Measurements from ENCODE around the gene DERL3.

The DERL3 gene

GRCh38 chr22:23789638-23790037, 49.2 kb downstream of the DERL3 start:
- POLR2A ChIA-PET: interaction anchor here (1.0 to 2.0 kb wide), 4 partner anchors 8 to 105 kb away, joined by 3 to 7 read pairs (median 6); partner anchors contain the start of genes CHCHD10, MIF and ZNF70
- CTCF ChIA-PET: interaction anchor here (0.7 to 1.6 kb wide), 2 partner anchors 9 to 58 kb away, joined by 3 to 4 read pairs; no protein-coding TSS in a partner anchor
- Histone ChIP-seq H3K9me3 (ENCODE audit: control insufficient read depth, insufficient read depth, low read depth, low read length) (no peaks in the 10 kb centered on the region), H3K4me1 (ENCODE audit: control insufficient read depth, insufficient read depth, low read length) (peaks cover 9% of the 10 kb centered on the region), H3K36me3 (ENCODE audit: control insufficient read depth in 2 of 2, insufficient read depth in 1 of 2, low read length in 2 of 2) (peaks cover 24 to 42% of the 10 kb centered on the region in 2 experiments), H3K27ac (ENCODE audit: extremely low read depth, low read depth, low read length) (no peak overlapping the region), H3K4me3 (ENCODE audit: low read depth, low read length) (no peak overlapping the region)
- TF ChIP-seq ZNF394 (tag by site-specific recombination; IDR thresholded peaks at IDR 0.05; ENCODE audit: borderline replicate concordance) (no peak), ZNF366 (tag by site-specific recombination; conservative IDR thresholded peaks at IDR 0.05) (no peak), ZFP3 (tag by site-specific recombination; IDR thresholded peaks at IDR 0.05; ENCODE audit: low read depth) (no peak), ZNF362 (tag by site-specific recombination; IDR thresholded peaks at IDR 0.05) (no peak), ZNF223 (tag by site-specific recombination; IDR thresholded peaks at IDR 0.05) (no peak), ZNF449 (tag by site-specific recombination; IDR thresholded peaks at IDR 0.05) (no peak), ZNF341 (tag by site-specific recombination; IDR thresholded peaks at IDR 0.05; ENCODE audit: low read depth) (no peak), ZFP37 (tag by site-specific recombination; IDR thresholded peaks at IDR 0.05) (no peak), ZBTB20 (tag by site-specific recombination; IDR thresholded peaks at IDR 0.05) (no peak), TRIM28 (IDR thresholded peaks at IDR 0.05; ENCODE audit: borderline replicate concordance, low read length) (no peak), ZNF792 (tag by site-specific recombination; IDR thresholded peaks at IDR 0.05) (no peak), FEZF1 (tag by site-specific recombination; IDR thresholded peaks at IDR 0.05) (no peak), ZNF214 (tag by site-specific recombination; IDR thresholded peaks at IDR 0.05; ENCODE audit: borderline replicate concordance) (no peak), INSM2 (tag by site-specific recombination; IDR thresholded peaks at IDR 0.05) (no peak), KLF7 (tag by site-specific recombination; IDR thresholded peaks at IDR 0.05; ENCODE audit: borderline replicate concordance) (no peak), RBAK (tag by site-specific recombination; IDR thresholded peaks at IDR 0.05) (no peak), HOXA7 (CRISPR knock-in tag; IDR thresholded peaks at IDR 0.05; ENCODE audit: borderline replicate concordance) (no peak)

- H3K9me3 ChIP-seq (ENCODE audit: control insufficient read depth, insufficient read depth, low read depth, low read length): no peaks in the 10 kb centered on the region
- CTCF ChIA-PET: interaction anchor here (0.7 to 1.6 kb wide), 2 partner anchors 8 to 59 kb away, joined by 3 to 4 read pairs; no protein-coding TSS in a partner anchor
- H3K36me3 ChIP-seq (ENCODE audit: control insufficient read depth in 2 of 2, insufficient read depth in 1 of 2, low read length in 2 of 2): peaks cover 19 to 37% of the 10 kb centered on the region in 2 experiments
- peaks cover 9% of the 10 kb centered on the region for H3K4me1 ChIP-seq (ENCODE audit: control insufficient read depth, insufficient read depth, low read length)
- no peak overlapping the region for H3K4me3 ChIP-seq (ENCODE audit: low read depth, low read length)
- H3K27ac ChIP-seq (ENCODE audit: extremely low read depth, low read depth, low read length): no peak overlapping the region
- POLR2A ChIA-PET: interaction anchor here (1.0 to 2.0 kb wide), 5 partner anchors 9 to 105 kb away, joined by 3 to 7 read pairs (median 5); partner anchors contain the start of genes CHCHD10, DERL3, MIF and ZNF70
- TF ChIP-seq GLI4 (tag by site-specific recombination; IDR thresholded peaks at IDR 0.05) (no peak), OSR2 (tag by site-specific recombination; IDR thresholded peaks at IDR 0.05) (0 out of 2 replicates have a peak, but pooled peaks have one; percentile 18), SP7 (tag by site-specific recombination; IDR thresholded peaks at IDR 0.05) (0 out of 2 replicates have a peak, but pooled peaks have one; percentile 28), ZSCAN16 (tag by site-specific recombination; IDR thresholded peaks at IDR 0.05) (no peak), ZNF133 (tag by site-specific recombination; IDR thresholded peaks at IDR 0.05) (no peak), ZNF701 (tag by site-specific recombination; IDR thresholded peaks at IDR 0.05) (no peak), ZFP41 (tag by site-specific recombination; IDR thresholded peaks at IDR 0.05; ENCODE audit: borderline replicate concordance) (no peak), BCL11A (tag by site-specific recombination; IDR thresholded peaks at IDR 0.05; ENCODE audit: low read depth) (no peak), ZNF555 (tag by site-specific recombination; conservative IDR thresholded peaks at IDR 0.05) (no peak), ZNF335 (tag by site-specific recombination; conservative IDR thresholded peaks at IDR 0.05) (peak; percentile 35; the same call in 1 of the 2 replicates), IKZF3 (tag by site-specific recombination; IDR thresholded peaks at IDR 0.05) (no peak), PRDM1 (tag by site-specific recombination; IDR thresholded peaks at IDR 0.05) (peak; percentile 27; the same call in 1 of the 2 replicates), ZNF639 (tag by site-specific recombination; IDR thresholded peaks at IDR 0.05) (no peak), ZNF24 (tag by site-specific recombination; IDR thresholded peaks at IDR 0.05) (no peak), GLIS2 (tag by site-specific recombination; IDR thresholded peaks at IDR 0.05) (no peak), GLI2 (tag by site-specific recombination; IDR thresholded peaks at IDR 0.05; ENCODE audit: borderline replicate concordance, low read depth) (no peak)
Measured at GRCh38 chr22:23789121-23789520, 49.7 kb downstream of the DERL3 start.

All from HEK293 (cell line).